SJCRH30 (cell line): Measurements from ENCODE around the gene CTAGE6. TPM values are rescaled to one million over a fixed set of nuclear protein-coding genes. Genes with fewer than 3 reads are reported as not detected.
"Not testable (repeated sequence)": the region's sequence is repeated elsewhere in the genome, so short reads cannot be mapped to it uniquely, and the experiment has no call there.

ENCODE experiments used
- DNase-seq, 2 experiments: peaks; one replicate each; pipeline ENCODE4 v3.0.0-alpha.2; 2015 to 2020
- H3K27ac ChIP-seq: fragments of 250-450 bp; sonication (Bioruptor Pico); 2 replicates; pipeline ENCODE4 v1.5.1; 2020; ENCODE audit warnings: mild to moderate bottlenecking, moderate library complexity
- H3K27me3 ChIP-seq: fragments of 250-450 bp; sonication (Bioruptor Pico); 2 replicates; pipeline ENCODE4 v1.5.1; 2020; ENCODE audit warnings: mild to moderate bottlenecking, moderate library complexity
- H3K36me3 ChIP-seq: fragments of 250-450 bp; sonication (Bioruptor Pico); 2 replicates; pipeline ENCODE4 v1.5.1; 2020; ENCODE audit warnings: mild to moderate bottlenecking, moderate library complexity
- H3K4me1 ChIP-seq: fragments of 250-450 bp; sonication (Bioruptor Pico); 2 replicates; pipeline ENCODE4 v1.5.1; 2020; ENCODE audit warnings: mild to moderate bottlenecking, moderate library complexity
- H3K4me3 ChIP-seq: fragments of 250-450 bp; sonication (Bioruptor Pico); 2 replicates; pipeline ENCODE4 v1.5.1; 2020; ENCODE audit warnings: mild to moderate bottlenecking, moderate library complexity
- H3K9me3 ChIP-seq: fragments of 250-450 bp; sonication (Bioruptor Pico); replicated peaks from 2 replicates; pipeline ENCODE4 v1.5.1; 2020; ENCODE audit warnings: mild to moderate bottlenecking, moderate library complexity
- total RNA-seq: library from RNA; depleted of rRNA; stranded (reverse); fragments of >200 nt; shearing (Covaris generic); gene quantifications from 2 replicates; pipeline ENCODE4 v1.2.3, GENCODE V29; 2014

Gene CTAGE6
- total RNA-seq, 1 experiment from 2014 or later = not detected

DNA sequence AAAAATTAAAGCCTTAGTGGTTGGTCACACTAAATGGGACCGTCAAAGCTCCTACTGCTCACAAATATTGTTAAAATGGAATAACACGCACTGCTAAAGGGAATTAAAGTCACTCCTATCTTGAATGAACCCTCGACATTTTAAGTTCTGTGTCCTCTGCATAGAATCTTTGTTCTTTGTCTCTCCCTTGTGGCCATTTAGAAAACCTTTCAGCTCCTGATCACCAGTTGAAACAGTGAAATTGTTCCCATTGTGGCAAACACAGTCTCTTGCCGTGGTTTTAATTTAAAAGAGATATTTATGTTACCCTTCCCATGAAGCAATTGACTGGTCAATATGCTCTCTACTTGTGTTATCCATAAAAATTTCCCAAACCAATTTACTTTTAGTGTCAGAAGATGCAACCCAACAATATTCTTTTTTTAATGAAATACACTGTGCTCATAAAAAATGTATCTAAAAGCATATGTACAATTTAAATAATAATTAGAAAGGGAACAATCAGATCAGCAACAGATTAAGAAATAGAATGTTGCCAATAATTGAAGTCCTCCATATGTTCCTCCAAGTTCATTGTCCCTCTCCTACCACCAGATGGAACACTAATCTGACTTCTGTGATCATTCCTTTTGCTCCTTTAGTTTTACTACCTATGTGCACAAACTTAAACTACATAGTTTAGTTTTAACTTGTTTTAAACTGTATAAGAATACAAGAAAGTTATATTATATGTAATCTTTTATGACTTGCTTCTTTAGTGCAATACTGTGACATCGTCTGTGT is 20.3 kb downstream of the CTAGE6 start:
- DNase-seq = peak in 1 of 2 experiments; percentile 57
- not testable (repeated sequence) for H3K36me3 ChIP-seq, H3K4me3 ChIP-seq, H3K27ac ChIP-seq, H3K9me3 ChIP-seq, H3K4me1 ChIP-seq
- H3K27me3 ChIP-seq = peaks cover 14% of the 10 kb centered on the region

DNA sequence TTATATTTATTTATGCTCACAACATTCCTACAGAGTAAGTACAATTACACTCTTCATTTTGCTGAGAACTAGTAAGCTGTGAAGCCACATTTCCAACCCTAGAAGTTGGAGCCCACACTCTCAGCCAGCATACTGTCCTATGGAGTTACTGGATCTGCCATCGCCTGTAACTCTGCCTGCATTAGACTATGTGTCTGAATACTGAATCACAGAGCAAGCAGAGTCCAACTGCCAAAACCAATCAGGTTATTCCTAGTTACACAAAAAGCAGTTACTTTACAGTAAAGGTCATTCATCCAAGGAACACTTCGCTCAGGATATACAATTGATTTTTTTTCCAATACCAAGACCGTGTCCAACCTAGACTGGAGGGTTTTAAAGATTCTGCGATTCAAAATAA is 21.5 kb downstream of the CTAGE6 start:
- H3K9me3 ChIP-seq = no peaks in the 10 kb centered on the region
- H3K36me3 ChIP-seq = no peaks in the 10 kb centered on the region
- H3K4me3 ChIP-seq = no peak overlapping the region
- no peaks in the 10 kb centered on the region for H3K4me1 ChIP-seq
- H3K27me3 ChIP-seq = peaks cover 14% of the 10 kb centered on the region
- DNase-seq = no peak
- no peak overlapping the region for H3K27ac ChIP-seq

DNA sequence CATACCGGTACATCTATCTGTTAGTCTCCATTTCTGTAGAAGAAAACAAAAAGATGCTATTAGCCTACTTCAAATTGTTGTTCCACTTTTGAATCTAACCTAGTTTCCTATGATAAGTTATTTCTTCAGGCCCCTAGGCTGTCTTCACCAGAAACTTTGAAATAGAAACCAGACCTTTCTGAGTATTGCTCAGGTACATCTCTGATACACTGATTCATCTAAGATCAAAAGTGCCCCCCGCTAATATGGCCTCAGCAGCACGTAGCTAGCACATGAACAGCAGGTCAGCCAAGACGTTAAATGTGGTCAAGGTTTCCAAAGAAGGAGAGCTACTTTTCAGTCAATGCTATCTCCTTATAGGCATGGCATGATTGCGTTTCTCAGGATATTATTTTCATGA is 23.6 kb downstream of the CTAGE6 start:
- no peaks in the 10 kb centered on the region for H3K36me3 ChIP-seq
- H3K27ac ChIP-seq = no peak overlapping the region
- no peak overlapping the region for H3K4me3 ChIP-seq
- peaks cover 14% of the 10 kb centered on the region for H3K27me3 ChIP-seq
- no peaks in the 10 kb centered on the region for H3K4me1 ChIP-seq
- no peak for DNase-seq
- no peaks in the 10 kb centered on the region for H3K9me3 ChIP-seq

- no peak for DNase-seq
- Histone ChIP-seq H3K27me3 (no peaks in the 10 kb centered on the region), H3K27ac (no peak overlapping the region), H3K4me3 (no peak overlapping the region), H3K9me3 (no peaks in the 10 kb centered on the region), H3K36me3 (no peaks in the 10 kb centered on the region), H3K4me1 (peaks cover 3% of the 10 kb centered on the region; the same call in 1 of the 2 replicates)
Measured at GRCh38 chr7:143728333-143728862, 29.1 kb downstream of the CTAGE6 start.

DNA sequence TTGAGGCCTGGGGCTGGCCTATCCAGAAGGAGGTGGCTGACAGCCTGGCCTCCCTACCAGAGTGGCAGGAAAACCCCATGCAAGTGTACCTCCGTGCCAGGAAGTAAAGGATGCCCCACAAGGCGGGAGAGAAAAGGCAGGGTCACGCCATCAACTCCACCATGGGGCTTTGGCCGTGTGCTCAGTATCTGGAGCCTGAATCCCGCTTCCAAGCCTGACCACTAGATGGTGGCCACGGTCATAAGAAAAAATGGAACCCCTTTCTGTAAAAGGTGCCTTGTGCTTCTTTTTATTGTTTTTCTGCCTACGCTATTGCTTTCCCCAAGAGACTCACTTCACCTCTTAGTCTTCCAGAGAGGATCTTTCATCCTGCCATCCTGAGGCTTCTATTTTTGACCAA is 29.9 kb downstream of the CTAGE6 start:
- H3K4me3 ChIP-seq, DNase-seq, H3K9me3 ChIP-seq, H3K36me3 ChIP-seq, H3K27me3 ChIP-seq, H3K27ac ChIP-seq, H3K4me1 ChIP-seq: not testable (repeated sequence)

GRCh38 chr7:143726143-143726542 is 31.4 kb downstream of the CTAGE6 start:
- not testable (repeated sequence) for DNase-seq

GRCh38 chr7:143720335-143720734 is 37.2 kb downstream of the CTAGE6 start:
- not testable (repeated sequence) for H3K27me3 ChIP-seq, H3K4me1 ChIP-seq, H3K9me3 ChIP-seq, DNase-seq, H3K36me3 ChIP-seq, H3K27ac ChIP-seq, H3K4me3 ChIP-seq

More at GRCh38 chr7:143726143-143726542, 31.4 kb downstream of the CTAGE6 start:
- not testable (repeated sequence) for H3K27me3 ChIP-seq, H3K27ac ChIP-seq, H3K9me3 ChIP-seq, H3K36me3 ChIP-seq, H3K4me1 ChIP-seq, H3K4me3 ChIP-seq

- not testable (repeated sequence) for H3K4me1 ChIP-seq, H3K27ac ChIP-seq, H3K27me3 ChIP-seq
Measured at GRCh38 chr7:143715543-143716193, 41.8 kb downstream of the CTAGE6 start.

GRCh38 chr7:143714581-143715454 is 42.7 kb downstream of the CTAGE6 start:
- H3K9me3 ChIP-seq, H3K4me1 ChIP-seq, H3K27ac ChIP-seq, H3K4me3 ChIP-seq, DNase-seq, H3K27me3 ChIP-seq, H3K36me3 ChIP-seq: not testable (repeated sequence)

More at GRCh38 chr7:143715543-143716193, 41.8 kb downstream of the CTAGE6 start:
- not testable (repeated sequence) for H3K36me3 ChIP-seq, H3K4me3 ChIP-seq, DNase-seq, H3K9me3 ChIP-seq

DNA sequence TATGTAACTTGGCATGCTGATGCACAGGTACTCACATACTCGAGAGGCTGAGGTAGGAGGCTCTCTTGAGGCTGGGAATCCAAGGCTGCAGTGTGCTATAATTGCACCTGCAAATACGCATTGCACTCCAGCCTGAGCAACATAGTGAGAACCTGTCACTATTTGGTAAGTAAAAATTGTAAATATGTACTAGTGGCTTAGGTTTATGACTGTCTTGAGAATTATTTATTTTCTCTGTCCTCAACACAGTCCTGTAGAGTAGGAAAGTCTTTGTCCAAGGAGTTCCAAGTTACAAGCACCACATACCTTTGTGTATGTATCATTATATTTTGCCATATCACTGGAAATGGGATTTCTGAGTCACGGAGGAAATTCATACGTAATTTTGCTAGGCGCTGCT is 45.1 kb downstream of the CTAGE6 start:
- not testable (repeated sequence) for H3K4me3 ChIP-seq, H3K9me3 ChIP-seq, H3K36me3 ChIP-seq, DNase-seq, H3K27ac ChIP-seq, H3K4me1 ChIP-seq, H3K27me3 ChIP-seq

GRCh38 chr7:143711727-143712324 is 45.7 kb downstream of the CTAGE6 start:
- not testable (repeated sequence) for DNase-seq, H3K9me3 ChIP-seq, H3K27me3 ChIP-seq, H3K4me1 ChIP-seq, H3K36me3 ChIP-seq, H3K27ac ChIP-seq, H3K4me3 ChIP-seq

GRCh38 chr7:143709895-143710294 is 47.6 kb downstream of the CTAGE6 start:
- not testable (repeated sequence) for H3K27ac ChIP-seq, H3K36me3 ChIP-seq, H3K4me1 ChIP-seq, H3K4me3 ChIP-seq, H3K9me3 ChIP-seq, DNase-seq, H3K27me3 ChIP-seq
